Esophagus squamous epithelium (tissue), 4 donors: Measurements from ENCODE around the gene SRGAP2B.
"Not testable (repeated sequence)": the region's sequence is repeated elsewhere in the genome, so short reads cannot be mapped to it uniquely, and the experiment has no call there.

Experiments used
- CTCF ChIP-seq, 6 experiments: fragments of 450-650 bp in 4 of 6; fragments of 200-600 bp in 2 of 6; sonication (generic) in 2 of 6; IDR thresholded peaks; one replicate each; pipeline ENCODE4 v1.5.1; 2016 to 2019; ENCODE audit warnings: antibody characterized with exemption in 6 of 6, mild to moderate bottlenecking in 4 of 6, moderate library complexity in 4 of 6
- POLR2A ChIP-seq, 4 donors: fragments of 450-650 bp; IDR thresholded peaks; one replicate each; pipeline ENCODE4 v1.6.1; 2017; ENCODE audit warnings: antibody characterized with exemption in 4 of 4, mild to moderate bottlenecking in 4 of 4, moderate library complexity in 3 of 4

GRCh38 chr1:144998981-144999273 is 96.2 kb downstream of the SRGAP2B start:
- TF ChIP-seq POLR2A, CTCF (IDR thresholded peaks at IDR 0.05): not testable (repeated sequence)
